ENCODE data around the gene OR6S1. TPM values are rescaled to one million over a fixed set of nuclear protein-coding genes. Genes with fewer than 3 reads are reported as not detected.

The OR6S1 gene
- total RNA-seq, 2 experiments from 2014 or later = not detected

DNA sequence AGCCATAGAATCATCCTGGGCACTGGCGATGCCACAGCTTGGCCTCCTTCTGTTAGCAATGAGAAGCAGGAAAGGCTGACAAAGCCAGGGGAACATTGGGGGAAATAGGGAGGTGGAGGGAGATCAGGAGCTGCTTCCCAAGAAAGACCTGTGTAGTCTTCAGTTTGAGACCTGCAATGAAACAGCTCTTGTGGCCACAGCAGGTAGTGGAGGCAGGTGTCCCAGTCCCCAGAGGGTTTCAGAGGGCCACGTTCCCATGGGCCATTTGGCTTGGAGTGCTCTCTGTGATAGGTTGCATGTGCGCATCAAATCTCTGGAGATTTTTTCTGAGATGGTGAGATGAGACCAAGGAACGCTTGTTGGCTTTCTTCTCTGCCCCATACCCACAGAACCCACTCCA lies 14.4 kb upstream of the OR6S1 start:
- CTCF ChIA-PET (ENCODE audit: unreplicated experiment) = no interaction called here
- H3K79me2 ChIP-seq (ENCODE audit: insufficient read depth, low read depth, low read length) = no peaks in the 10 kb centered on the region
- no peaks in the 10 kb centered on the region for H4K20me1 ChIP-seq (ENCODE audit: insufficient read depth, low read length)
- no TSS peak for BruUV-seq (replicated peaks)
- H3K4me2 ChIP-seq (ENCODE audit: low read length) = no peak overlapping the region
- intact Hi-C loops (cut with micrococcal nuclease; ENCODE audit: unreplicated experiment) = no loop called here
- no peak overlapping the region for H3K27ac ChIP-seq (ENCODE audit: low read depth, low read length, poor library complexity, severe bottlenecking)
- no peak overlapping the region for H3K4me3 ChIP-seq (ENCODE audit: low read depth, low read length, poor library complexity, severe bottlenecking)
- POLR2A ChIA-PET = no interaction called here
- TF ChIP-seq, protein P1, sequence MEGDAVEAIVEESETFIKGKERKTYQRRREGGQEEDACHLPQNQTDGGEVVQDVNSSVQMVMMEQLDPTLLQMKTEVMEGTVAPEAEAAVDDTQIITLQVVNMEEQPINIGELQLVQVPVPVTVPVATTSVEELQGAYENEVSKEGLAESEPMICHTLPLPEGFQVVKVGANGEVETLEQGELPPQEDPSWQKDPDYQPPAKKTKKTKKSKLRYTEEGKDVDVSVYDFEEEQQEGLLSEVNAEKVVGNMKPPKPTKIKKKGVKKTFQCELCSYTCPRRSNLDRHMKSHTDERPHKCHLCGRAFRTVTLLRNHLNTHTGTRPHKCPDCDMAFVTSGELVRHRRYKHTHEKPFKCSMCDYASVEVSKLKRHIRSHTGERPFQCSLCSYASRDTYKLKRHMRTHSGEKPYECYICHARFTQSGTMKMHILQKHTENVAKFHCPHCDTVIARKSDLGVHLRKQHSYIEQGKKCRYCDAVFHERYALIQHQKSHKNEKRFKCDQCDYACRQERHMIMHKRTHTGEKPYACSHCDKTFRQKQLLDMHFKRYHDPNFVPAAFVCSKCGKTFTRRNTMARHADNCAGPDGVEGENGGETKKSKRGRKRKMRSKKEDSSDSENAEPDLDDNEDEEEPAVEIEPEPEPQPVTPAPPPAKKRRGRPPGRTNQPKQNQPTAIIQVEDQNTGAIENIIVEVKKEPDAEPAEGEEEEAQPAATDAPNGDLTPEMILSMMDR (conservative IDR thresholded peaks at IDR 0.05; ENCODE audit: low read length) = no peak
- TF ChIP-seq EZH2phosphoT487 (IDR thresholded peaks at IDR 0.05; ENCODE audit: borderline replicate concordance, low read depth, low read length) = no peak
- DNase-seq (ENCODE audit: low spot score) = no peak
- H3K4me1 ChIP-seq (ENCODE audit: insufficient read depth, low read length, poor library complexity, severe bottlenecking) = no peaks in the 10 kb centered on the region
- H3K36me3 ChIP-seq (ENCODE audit: insufficient read depth, low read length) = no peaks in the 10 kb centered on the region
- no peaks in the 10 kb centered on the region for H3K9me3 ChIP-seq (ENCODE audit: low read length)
- no peaks in the 10 kb centered on the region for H3K9me2 ChIP-seq (ENCODE audit: insufficient read depth, low read length)
- H2AFZ ChIP-seq (ENCODE audit: low read length) = no peak overlapping the region

DNA sequence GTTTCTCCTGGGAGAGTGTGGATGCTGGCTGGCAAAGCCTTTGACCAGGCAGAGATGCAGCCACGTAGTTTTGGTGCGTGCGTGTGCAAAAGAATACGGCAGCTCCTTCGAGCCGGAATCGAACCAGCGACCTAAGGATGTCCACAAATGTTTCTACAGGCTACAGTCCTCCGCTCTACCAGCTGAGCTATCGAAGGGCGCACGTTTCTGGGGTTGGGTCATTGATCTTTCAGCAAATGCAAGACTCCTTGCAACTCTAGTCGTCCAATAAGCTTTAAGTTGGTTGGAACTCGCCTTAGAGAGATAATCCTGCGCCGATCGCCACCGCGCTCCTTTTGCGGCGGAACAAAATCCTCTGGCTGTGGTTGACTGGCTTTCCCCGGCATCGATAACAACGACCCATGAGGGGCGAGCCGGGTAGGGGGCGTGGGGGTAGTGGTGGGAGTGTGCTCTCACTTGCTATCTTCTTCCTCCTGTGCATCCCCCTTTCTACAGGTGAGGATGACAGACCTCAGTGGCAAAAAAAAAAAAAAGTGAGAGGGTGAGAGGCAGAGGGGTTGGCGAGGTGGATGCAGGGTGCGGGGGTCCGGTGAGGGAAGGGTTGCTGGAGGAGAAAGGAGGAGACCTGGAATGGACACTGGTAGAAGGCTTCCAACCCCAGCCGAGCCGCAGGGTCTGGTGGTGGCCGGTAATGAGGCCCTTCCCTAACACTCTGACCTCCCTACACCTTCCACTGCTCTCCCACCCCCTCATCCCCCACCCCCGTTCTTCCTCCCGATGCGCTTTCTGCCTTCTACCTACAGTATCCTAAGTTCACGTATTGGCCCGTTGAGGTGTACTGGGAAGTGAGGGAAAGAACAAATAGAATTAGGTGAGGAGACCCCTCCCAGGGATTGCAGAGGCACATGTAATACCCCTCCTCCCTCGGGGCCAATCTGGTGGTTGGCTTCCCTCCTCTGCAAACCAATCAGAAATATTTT lies 11.8 kb upstream of the OR6S1 start:
- H3K79me2 ChIP-seq (ENCODE audit: insufficient read depth, low read depth, low read length) = no peaks in the 10 kb centered on the region
- H4K20me1 ChIP-seq (ENCODE audit: insufficient read depth, low read length) = no peaks in the 10 kb centered on the region
- intact Hi-C loops (cut with micrococcal nuclease; ENCODE audit: unreplicated experiment) = no loop called here
- CTCF ChIA-PET (ENCODE audit: unreplicated experiment) = no interaction called here
- DNase-seq (ENCODE audit: low spot score) = no peak
- no peaks in the 10 kb centered on the region for H3K4me1 ChIP-seq (ENCODE audit: insufficient read depth, low read length, poor library complexity, severe bottlenecking)
- no peaks in the 10 kb centered on the region for H3K36me3 ChIP-seq (ENCODE audit: insufficient read depth, low read length)
- H3K27ac ChIP-seq (ENCODE audit: low read depth, low read length, poor library complexity, severe bottlenecking) = no peak overlapping the region
- no peak overlapping the region for H3K4me3 ChIP-seq (ENCODE audit: low read depth, low read length, poor library complexity, severe bottlenecking)
- no TSS peak for BruUV-seq (replicated peaks)
- H3K9me2 ChIP-seq (ENCODE audit: insufficient read depth, low read length) = no peaks in the 10 kb centered on the region
- TF ChIP-seq, protein P1 (conservative IDR thresholded peaks at IDR 0.05; ENCODE audit: low read length) = no peak
- no peak for TF ChIP-seq EZH2phosphoT487 (IDR thresholded peaks at IDR 0.05; ENCODE audit: borderline replicate concordance, low read depth, low read length)
- no peak overlapping the region for H2AFZ ChIP-seq (ENCODE audit: low read length)
- H3K9me3 ChIP-seq (ENCODE audit: low read length) = no peaks in the 10 kb centered on the region
- POLR2A ChIA-PET = interaction anchor here (0.6 to 0.7 kb wide), 4 partner anchors 11 to 664 kb away, joined by 3 to 4 read pairs (median 3); no protein-coding TSS in a partner anchor
- H3K4me2 ChIP-seq (ENCODE audit: low read length) = no peak overlapping the region

DNA sequence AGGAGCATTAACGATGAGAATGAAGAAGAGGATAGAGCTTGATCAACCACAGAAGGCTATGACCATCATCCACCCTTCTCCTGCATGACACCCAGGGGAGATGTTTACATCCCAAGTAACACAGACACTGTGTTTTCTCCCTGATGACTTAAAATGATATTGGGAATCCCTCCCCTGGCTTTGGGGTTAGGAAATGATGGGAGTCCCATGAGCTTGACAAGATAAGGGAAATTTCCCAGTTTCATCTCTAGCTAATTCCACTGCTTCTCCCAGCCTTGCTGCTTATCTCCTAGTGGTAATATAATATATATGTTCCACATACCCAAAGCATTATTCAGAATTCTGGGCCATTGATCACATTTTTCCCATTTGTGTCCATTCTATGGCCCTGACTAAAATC lies 4.0 kb upstream of the OR6S1 start:
- CTCF ChIA-PET (ENCODE audit: unreplicated experiment) = no interaction called here
- H3K9me3 ChIP-seq (ENCODE audit: low read length) = no peaks in the 10 kb centered on the region

More for the DNA sequence above, 4.0 kb upstream of the OR6S1 start:
- no TSS peak for BruUV-seq (replicated peaks)
- Histone ChIP-seq H3K9me2 (ENCODE audit: insufficient read depth, low read length) (no peaks in the 10 kb centered on the region), H3K4me3 (ENCODE audit: low read depth, low read length, poor library complexity, severe bottlenecking) (no peak overlapping the region), H3K27ac (ENCODE audit: low read depth, low read length, poor library complexity, severe bottlenecking) (no peak overlapping the region), H3K4me2 (ENCODE audit: low read length) (no peak overlapping the region), H3K36me3 (ENCODE audit: insufficient read depth, low read length) (no peaks in the 10 kb centered on the region), H4K20me1 (ENCODE audit: insufficient read depth, low read length) (no peaks in the 10 kb centered on the region), H3K79me2 (ENCODE audit: insufficient read depth, low read depth, low read length) (no peaks in the 10 kb centered on the region), H3K4me1 (ENCODE audit: insufficient read depth, low read length, poor library complexity, severe bottlenecking) (no peaks in the 10 kb centered on the region), H2AFZ (ENCODE audit: low read length) (no peak overlapping the region)
- TF ChIP-seq, protein P1 (conservative IDR thresholded peaks at IDR 0.05; ENCODE audit: low read length) = no peak
- POLR2A ChIA-PET = interaction anchor here (0.7 kb wide), 1 partner anchor 27 kb away, joined by 3 read pairs; no protein-coding TSS in a partner anchor
- no peak for DNase-seq (ENCODE audit: low spot score)
- intact Hi-C loops (cut with micrococcal nuclease; ENCODE audit: unreplicated experiment) = no loop called here
